ENCODE measurements around the gene ARMC3.
A peak's percentile ranks its signal among the peaks of the same experiment; 100 is the strongest.
"Not testable (repeated sequence)": the region's sequence is repeated elsewhere in the genome, so short reads cannot be mapped to it uniquely, and the experiment has no call there.

ARMC3 gene, protein sequence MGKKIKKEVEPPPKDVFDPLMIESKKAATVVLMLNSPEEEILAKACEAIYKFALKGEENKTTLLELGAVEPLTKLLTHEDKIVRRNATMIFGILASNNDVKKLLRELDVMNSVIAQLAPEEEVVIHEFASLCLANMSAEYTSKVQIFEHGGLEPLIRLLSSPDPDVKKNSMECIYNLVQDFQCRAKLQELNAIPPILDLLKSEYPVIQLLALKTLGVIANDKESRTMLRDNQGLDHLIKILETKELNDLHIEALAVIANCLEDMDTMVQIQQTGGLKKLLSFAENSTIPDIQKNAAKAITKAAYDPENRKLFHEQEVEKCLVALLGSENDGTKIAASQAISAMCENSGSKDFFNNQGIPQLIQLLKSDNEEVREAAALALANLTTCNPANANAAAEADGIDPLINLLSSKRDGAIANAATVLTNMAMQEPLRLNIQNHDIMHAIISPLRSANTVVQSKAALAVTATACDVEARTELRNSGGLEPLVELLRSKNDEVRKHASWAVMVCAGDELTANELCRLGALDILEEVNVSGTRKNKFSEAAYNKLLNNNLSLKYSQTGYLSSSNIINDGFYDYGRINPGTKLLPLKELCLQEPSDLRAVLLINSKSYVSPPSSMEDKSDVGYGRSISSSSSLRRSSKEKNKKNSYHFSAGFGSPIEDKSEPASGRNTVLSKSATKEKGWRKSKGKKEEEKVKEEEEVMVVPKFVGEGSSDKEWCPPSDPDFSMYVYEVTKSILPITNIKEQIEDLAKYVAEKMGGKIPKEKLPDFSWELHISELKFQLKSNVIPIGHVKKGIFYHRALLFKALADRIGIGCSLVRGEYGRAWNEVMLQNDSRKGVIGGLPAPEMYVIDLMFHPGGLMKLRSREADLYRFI

GRCh38 chr10:22927661-22928403, at the start of gene ARMC3:
ARMC3 (plus strand) TSS chr10:22928053; CDS start chr10:22931997, 3,944 bp downstream.
- peak; percentile 31 to 61 for DNase-seq (ENCODE audit: low read depth in 2 of 2)

GRCh38 chr10:22891797-22892196, 36.1 kb upstream of the ARMC3 start:
- no peak for DNase-seq (ENCODE audit: low read depth in 2 of 2)

GRCh38 chr10:22893781-22894180, 34.1 kb upstream of the ARMC3 start:
- DNase-seq (ENCODE audit: low read depth in 2 of 2), result no peak

DNA sequence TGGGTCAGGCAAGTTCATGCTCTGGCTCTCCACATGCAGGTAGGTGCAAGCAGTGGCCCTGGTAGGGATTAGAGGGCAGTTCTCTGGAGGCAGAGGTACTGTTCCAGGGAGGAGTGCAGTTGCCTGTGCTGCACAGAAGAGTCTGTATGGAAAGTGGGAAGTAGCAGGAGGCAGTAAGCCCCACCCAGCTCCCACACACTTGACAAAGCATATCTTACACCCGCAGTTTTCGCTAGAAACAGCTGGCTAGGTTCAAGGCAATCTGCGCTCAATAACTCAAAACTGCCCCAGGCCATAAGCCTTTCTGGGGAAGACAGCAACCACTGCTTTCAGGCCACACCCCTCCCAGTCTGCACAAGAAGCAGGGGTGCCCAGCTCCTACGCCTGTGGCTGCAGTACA, 33.1 kb upstream of the ARMC3 start:
- no peak for DNase-seq (ENCODE audit: low read depth in 2 of 2)

DNA sequence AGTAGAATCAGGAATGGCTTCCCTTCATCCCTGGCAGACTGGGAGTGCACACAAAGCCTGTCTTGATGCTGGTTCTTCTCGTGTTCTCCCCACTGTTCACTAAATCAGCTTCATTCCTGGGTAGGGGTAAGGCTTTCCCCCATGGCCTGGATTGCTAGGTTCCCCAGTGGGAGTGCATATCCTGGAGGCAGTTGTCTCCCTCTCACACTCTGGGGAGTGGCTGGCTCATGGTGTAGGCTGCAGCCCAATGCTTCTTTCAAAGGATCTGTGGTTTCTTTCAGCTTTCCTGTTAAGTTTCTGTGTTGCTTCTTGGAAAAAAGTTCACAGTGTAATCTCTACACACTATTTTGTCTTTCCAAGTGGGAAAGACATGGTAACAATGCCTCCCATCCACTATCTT, 32.6 kb upstream of the ARMC3 start:
- no peak for DNase-seq (ENCODE audit: low read depth in 2 of 2)

DNA sequence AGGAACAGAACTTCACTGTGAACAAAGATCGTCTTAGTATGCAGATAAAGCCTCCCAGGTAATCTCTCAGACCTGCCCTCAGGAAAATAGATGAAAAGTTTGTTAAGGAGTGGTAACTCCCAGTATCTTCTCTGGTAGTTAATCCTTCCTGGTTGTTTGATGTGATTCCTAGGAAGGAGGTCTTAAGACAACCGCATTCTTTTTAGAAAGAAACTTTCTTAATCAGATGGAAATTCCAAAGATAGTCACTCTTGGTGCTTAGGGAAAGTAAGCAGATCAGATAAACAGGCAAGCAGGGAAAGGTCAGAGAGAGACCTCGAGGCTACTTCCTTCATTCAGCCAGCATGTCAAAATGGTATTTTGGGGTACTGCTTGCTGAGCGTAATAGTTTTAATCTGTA, 30.5 kb upstream of the ARMC3 start:
- DNase-seq (ENCODE audit: low read depth in 2 of 2), result no peak

- DNase-seq (ENCODE audit: low read depth in 2 of 2), result no peak
Observed at GRCh38 chr10:22899307-22899706, 28.5 kb upstream of the ARMC3 start.

GRCh38 chr10:22899775-22900174, 28.1 kb upstream of the ARMC3 start:
- DNase-seq (ENCODE audit: low read depth in 2 of 2), result no peak

- no peak for DNase-seq (ENCODE audit: low read depth in 2 of 2)
Observed at GRCh38 chr10:22900841-22901601, 26.8 kb upstream of the ARMC3 start.

DNA sequence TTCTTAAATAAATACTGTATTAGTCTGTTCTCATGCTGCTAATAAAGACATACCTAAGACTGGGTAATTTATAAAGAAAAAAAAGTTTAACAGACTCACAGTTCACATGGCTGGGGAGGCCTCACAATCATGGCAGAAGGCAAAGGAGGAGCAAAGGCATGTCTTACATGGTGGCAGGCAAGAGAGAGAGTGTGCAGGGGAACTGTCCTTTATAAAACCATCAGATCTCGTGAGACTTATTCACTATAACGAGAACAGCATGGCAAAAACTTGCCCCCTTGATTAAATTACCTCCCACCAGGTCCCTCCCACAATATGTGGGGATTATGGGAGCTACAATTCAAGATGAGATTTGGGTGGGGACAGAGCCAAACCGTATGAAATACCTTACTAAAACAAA, 25.7 kb upstream of the ARMC3 start:
- DNase-seq (ENCODE audit: low read depth in 2 of 2), result not testable (repeated sequence)

- DNase-seq (ENCODE audit: low read depth in 2 of 2), result no peak
Observed at GRCh38 chr10:22903694-22904093, 24.2 kb upstream of the ARMC3 start.

DNA sequence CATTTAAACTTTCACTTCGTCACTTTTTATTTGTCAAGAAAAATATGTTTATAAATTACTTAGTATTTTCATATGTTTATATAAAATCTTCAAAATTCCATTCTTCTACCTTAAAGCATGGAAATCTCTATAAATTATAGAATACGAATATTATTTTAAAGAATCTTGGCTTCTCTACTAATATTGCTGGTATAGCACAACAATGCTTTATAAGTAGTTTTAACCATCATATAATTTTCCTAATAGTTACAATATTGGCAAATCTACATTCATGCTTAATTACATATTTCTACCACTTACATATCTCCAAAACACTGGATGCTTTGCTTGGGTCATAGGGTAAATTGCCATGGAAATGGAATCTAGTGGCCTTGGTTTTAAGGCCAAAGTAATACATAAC, 21.1 kb upstream of the ARMC3 start:
- DNase-seq (ENCODE audit: low read depth in 2 of 2), result no peak

- no peak for DNase-seq (ENCODE audit: low read depth in 2 of 2)
Observed at GRCh38 chr10:22908837-22909236, 19.0 kb upstream of the ARMC3 start.

DNA sequence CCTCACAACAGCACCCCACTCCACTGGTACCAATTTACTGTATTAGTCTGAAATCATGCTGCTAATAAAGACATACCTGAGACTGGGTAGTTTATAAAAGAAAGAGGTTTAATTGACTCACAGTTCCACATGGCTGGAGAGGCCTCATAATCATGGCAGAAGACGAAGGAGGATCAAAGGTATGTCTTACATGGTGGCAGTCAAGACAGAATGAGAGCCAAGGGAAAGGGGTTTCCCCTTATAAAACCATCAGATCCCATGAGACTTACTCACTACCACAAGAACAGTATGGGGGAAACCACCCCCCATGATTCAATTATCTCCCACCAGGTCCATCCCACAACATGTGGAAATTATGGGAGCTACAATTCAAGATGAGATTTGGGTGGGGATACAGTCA, 18.2 kb upstream of the ARMC3 start:
- not testable (repeated sequence) for DNase-seq (ENCODE audit: low read depth in 2 of 2)

DNA sequence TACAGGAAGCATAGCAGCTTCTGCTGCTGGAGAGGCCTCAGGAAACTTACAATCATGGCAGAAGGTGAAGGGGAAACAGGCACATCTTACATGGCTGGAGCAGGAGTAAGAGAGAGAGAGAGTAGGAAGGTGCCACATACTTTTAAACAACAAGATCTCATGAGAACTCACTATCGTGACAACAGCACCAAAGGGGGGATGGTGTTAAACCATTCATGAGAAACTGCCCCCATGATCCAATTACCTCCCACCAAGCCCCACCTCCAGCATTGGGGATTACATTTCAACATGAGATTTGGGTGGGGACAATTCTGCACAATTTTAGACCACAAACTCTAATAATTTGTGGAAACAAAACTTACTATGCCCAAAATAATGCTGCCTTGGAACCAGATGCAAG, 16.8 kb upstream of the ARMC3 start:
- DNase-seq (ENCODE audit: low read depth in 2 of 2), result no peak

DNA sequence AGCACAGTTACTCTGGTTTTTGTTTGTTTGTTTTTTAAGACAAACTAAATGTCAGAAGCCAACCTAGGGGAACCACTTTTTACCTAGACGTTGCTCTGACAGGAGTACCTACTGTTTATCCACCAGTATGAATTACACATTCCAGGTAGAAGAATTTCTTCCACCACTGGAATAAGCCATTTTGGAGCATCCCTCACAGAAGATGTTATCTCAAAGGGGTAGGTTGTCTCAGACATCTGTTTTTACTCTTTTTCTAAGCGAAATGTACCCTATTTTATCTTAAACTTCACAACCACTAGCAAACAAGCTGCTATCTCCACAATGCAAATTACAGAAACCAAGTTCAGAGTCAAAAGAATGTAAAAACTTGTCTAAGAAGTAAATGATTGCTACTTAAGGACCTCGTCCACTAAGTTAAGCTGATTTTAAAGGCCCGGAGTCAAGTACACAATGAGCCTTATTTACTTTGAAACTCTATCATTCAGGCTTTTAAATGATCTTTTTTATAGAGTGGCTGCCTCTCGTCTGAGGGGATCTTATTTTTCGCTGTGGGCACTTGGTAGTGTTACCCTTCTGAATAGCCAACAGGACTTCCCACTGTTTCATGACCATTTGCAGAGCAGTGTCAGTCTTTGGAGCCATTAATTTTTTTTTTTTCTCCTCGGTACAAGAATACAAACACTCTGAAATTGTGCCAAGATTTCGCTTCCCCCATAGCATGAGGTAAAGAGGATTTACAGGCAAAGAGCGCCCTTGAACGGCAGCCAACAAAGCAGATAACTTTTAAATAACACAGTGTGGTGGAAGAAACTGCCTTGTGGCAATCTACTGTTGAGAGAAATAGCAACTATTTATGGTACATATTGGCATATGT, 15.7 kb upstream of the ARMC3 start:
- DNase-seq (ENCODE audit: low read depth in 2 of 2), result no peak

DNA sequence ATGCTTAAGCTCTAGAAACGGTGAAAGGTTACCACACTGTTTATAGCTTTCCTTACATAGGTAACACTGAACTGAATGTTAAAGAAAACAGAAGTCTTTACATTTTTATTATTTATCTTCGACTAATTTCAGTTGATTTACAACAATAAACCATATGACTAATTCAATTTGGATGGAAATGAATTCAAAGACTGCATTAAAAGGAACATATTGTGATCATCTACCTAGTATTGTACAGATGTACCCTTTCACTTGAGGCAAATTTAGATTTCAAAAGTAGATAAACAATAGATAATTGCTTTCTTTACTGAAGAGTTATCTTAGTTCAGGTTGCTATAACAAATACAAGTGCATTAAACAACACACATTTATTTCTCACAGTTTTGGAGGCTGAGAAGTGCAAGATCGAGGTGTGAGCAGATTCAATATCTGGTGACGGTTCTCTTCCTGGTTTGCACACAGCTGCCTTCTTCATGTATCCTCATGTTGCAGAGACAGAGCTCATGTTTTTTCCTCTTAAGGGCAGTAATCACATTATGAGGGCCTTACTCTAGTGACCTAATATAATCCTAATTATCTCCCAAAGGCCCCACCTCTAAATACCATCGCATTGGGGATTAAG, 15.0 kb upstream of the ARMC3 start:
- no peak for DNase-seq (ENCODE audit: low read depth in 2 of 2)

- DNase-seq (ENCODE audit: low read depth in 2 of 2), result no peak
Observed at GRCh38 chr10:22913474-22914092, 14.3 kb upstream of the ARMC3 start.

- DNase-seq (ENCODE audit: low read depth in 2 of 2), result no peak
Observed at GRCh38 chr10:22915314-22915713, 12.5 kb upstream of the ARMC3 start.

- no peak for DNase-seq (ENCODE audit: low read depth in 2 of 2)
Observed at GRCh38 chr10:22925088-22925487, 2.8 kb upstream of the ARMC3 start.
